NOMO-1 treated with DMSO at 0.1 percent for 48 hours (cell line): Measurements from ENCODE around the gene CST4.
"Not testable (repeated sequence)": the region's sequence is repeated elsewhere in the genome, so short reads cannot be mapped to it uniquely, and the experiment has no call there.

Experiments
- DNase-seq: peaks from one replicate; lab custom pipeline; 2025; ENCODE audit not compliant: unreplicated experiment; lab: John Stamatoyannopoulos, UW

Gene CST4

GRCh38 chr20:23644164-23644563 lies 44.7 kb downstream of the CST4 start:
- DNase-seq, result no peak

GRCh38 chr20:23643659-23644058 lies 45.2 kb downstream of the CST4 start:
- DNase-seq, result peak; percentile 79

GRCh38 chr20:23641936-23642751 lies 46.7 kb downstream of the CST4 start:
- no peak for DNase-seq

GRCh38 chr20:23640671-23641667 lies 47.9 kb downstream of the CST4 start:
- DNase-seq, result no peak

GRCh38 chr20:23640018-23640601 lies 48.7 kb downstream of the CST4 start:
- no peak for DNase-seq

- no peak for DNase-seq
Measured at GRCh38 chr20:23639490-23639958, 49.3 kb downstream of the CST4 start.

- no peak for DNase-seq
Measured at GRCh38 chr20:23638309-23638708, 50.5 kb downstream of the CST4 start.

- DNase-seq, result peak; percentile 59
Measured at GRCh38 chr20:23637282-23638221, 51.3 kb downstream of the CST4 start, which contains the start of gene CST3. TSS of gene CST3 (minus strand) at chr20:23637955. CDS start at chr20:23637862, 93 bp downstream.

- no peak for DNase-seq
Measured at GRCh38 chr20:23636908-23637281, 51.9 kb downstream of the CST4 start.

GRCh38 chr20:23636182-23636907 lies 52.5 kb downstream of the CST4 start:
- DNase-seq, result no peak

GRCh38 chr20:23635768-23636090 lies 53.1 kb downstream of the CST4 start:
- not testable (repeated sequence) for DNase-seq
